NCI-H1436 treated with DMSO at 0.1 percent for 48 hours (cell line): ENCODE measurements around the gene ATOH8.

Experiments
- DNase-seq: peaks from one replicate; lab custom pipeline; 2025; lab: John Stamatoyannopoulos, UW

ATOH8 gene

GRCh38 chr2:85770786-85771409, 17.1 kb downstream of the ATOH8 start:
- DNase-seq, result no peak

GRCh38 chr2:85771486-85771885, 17.7 kb downstream of the ATOH8 start:
- DNase-seq, result no peak

- no peak for DNase-seq
Observed at GRCh38 chr2:85772019-85772745, 18.4 kb downstream of the ATOH8 start.

GRCh38 chr2:85772841-85773491, 19.2 kb downstream of the ATOH8 start:
- no peak for DNase-seq

- DNase-seq, result no peak
Observed at GRCh38 chr2:85773692-85774091, 19.9 kb downstream of the ATOH8 start.

GRCh38 chr2:85774126-85774978, 20.6 kb downstream of the ATOH8 start:
- DNase-seq, result no peak

GRCh38 chr2:85775406-85776381, 21.9 kb downstream of the ATOH8 start:
- DNase-seq, result no peak

GRCh38 chr2:85776672-85777071, 22.9 kb downstream of the ATOH8 start:
- DNase-seq, result no peak

- no peak for DNase-seq
Observed at GRCh38 chr2:85777441-85777861, 23.7 kb downstream of the ATOH8 start.

- DNase-seq, result no peak
Observed at GRCh38 chr2:85778646-85779379, 25.0 kb downstream of the ATOH8 start.

GRCh38 chr2:85779641-85780315, 26.0 kb downstream of the ATOH8 start:
- no peak for DNase-seq

GRCh38 chr2:85780316-85781012, 26.7 kb downstream of the ATOH8 start:
- no peak for DNase-seq

GRCh38 chr2:85781013-85781332, 27.2 kb downstream of the ATOH8 start:
- DNase-seq, result no peak

GRCh38 chr2:85783796-85784195, 30.0 kb downstream of the ATOH8 start:
- no peak for DNase-seq

- DNase-seq, result no peak
Observed at GRCh38 chr2:85784474-85784986, 30.7 kb downstream of the ATOH8 start.

- no peak for DNase-seq
Observed at GRCh38 chr2:85785027-85785822, 31.4 kb downstream of the ATOH8 start.

GRCh38 chr2:85785871-85786270, 32.1 kb downstream of the ATOH8 start:
- DNase-seq, result no peak

GRCh38 chr2:85786444-85786843, 32.7 kb downstream of the ATOH8 start:
- DNase-seq, result no peak
